OCI-LY7 (cell line): ENCODE data around the gene ARHGAP18. TPM values are rescaled to one million over a fixed set of nuclear protein-coding genes. Genes with fewer than 3 reads are reported as not detected.

Source experiments
- BruUV-seq: library from RNA; stranded (reverse); fragments of 400-500 nt; replicated peaks from 2 replicates; lab custom pipeline; 2021; lab: Mats Ljungman, UMichigan
- CTCF ChIA-PET: fragments of 300-600 bp; sonication (Branson Sonifier 250); formaldehyde crosslinking; loops from one replicate; lab custom pipeline; 2022; ENCODE audit warnings: antibody characterized with exemption; ENCODE audit not compliant: unreplicated experiment; lab: Charles Lee
- POLR2A ChIA-PET: fragments of 300-600 bp; sonication (Branson Sonifier 250); formaldehyde crosslinking; loops from one replicate; lab custom pipeline; 2022; ENCODE audit warnings: antibody characterized with exemption; lab: Charles Lee
- DNase-seq: peaks from one replicate; pipeline ENCODE4 v3.0.0-alpha.2; 2015; ENCODE audit warnings: low spot score
- H2AFZ ChIP-seq: fragments of 200-600 bp; sonication (generic), shearing (Covaris generic); 2 replicates; pipeline ENCODE4 v1.6.1; 2014; ENCODE audit warnings: mild to moderate bottlenecking, antibody characterized with exemption, low read length, moderate library complexity
- H3K27ac ChIP-seq: fragments of 200-600 bp; sonication (generic); 2 replicates; pipeline ENCODE4 v1.5.1; 2014; ENCODE audit warnings: mixed run types, low read depth, mild to moderate bottlenecking, moderate library complexity, low read length, inconsistent platforms; ENCODE audit not compliant: poor library complexity, severe bottlenecking
- H3K36me3 ChIP-seq: fragments of 200-600 bp; sonication (generic); 2 replicates; pipeline ENCODE4 v1.6.1; 2014; ENCODE audit warnings: mild to moderate bottlenecking, antibody characterized with exemption, low read length, moderate library complexity, mixed read lengths; ENCODE audit not compliant: insufficient read depth
- H3K4me1 ChIP-seq: fragments of 200-600 bp; sonication (generic); 2 replicates; pipeline ENCODE4 v1.5.1; 2014; ENCODE audit warnings: mild to moderate bottlenecking, low read length; ENCODE audit not compliant: insufficient read depth, poor library complexity, severe bottlenecking
- H3K4me2 ChIP-seq: fragments of 200-600 bp; sonication (generic); 2 replicates; pipeline ENCODE4 v1.6.1; 2014; ENCODE audit warnings: mild to moderate bottlenecking, low read length
- H3K4me3 ChIP-seq: fragments of 200-600 bp; sonication (generic); 2 replicates; pipeline ENCODE4 v1.5.1; 2014; ENCODE audit warnings: mild to moderate bottlenecking, low read depth, low read length; ENCODE audit not compliant: poor library complexity, severe bottlenecking
- H3K79me2 ChIP-seq: fragments of 200-600 bp; sonication (generic); 2 replicates; pipeline ENCODE4 v1.6.1; 2016; ENCODE audit warnings: low read depth, mild to moderate bottlenecking, low read length, moderate library complexity, mixed read lengths; ENCODE audit not compliant: insufficient read depth
- H3K9me2 ChIP-seq: fragments of 200-600 bp; sonication (generic); 2 replicates; pipeline ENCODE4 v1.6.1; 2016; ENCODE audit warnings: mild to moderate bottlenecking, low read length, mixed read lengths; ENCODE audit not compliant: insufficient read depth
- H3K9me3 ChIP-seq: fragments of 200-600 bp; sonication (generic); 2 replicates; pipeline ENCODE4 v1.6.1; 2014; ENCODE audit warnings: mild to moderate bottlenecking, mixed run types, low read length, mixed read lengths
- H4K20me1 ChIP-seq: fragments of 200-600 bp; sonication (generic); 2 replicates; pipeline ENCODE4 v1.6.1; 2014; ENCODE audit warnings: mild to moderate bottlenecking, antibody characterized with exemption, low read length, moderate library complexity, mixed read lengths; ENCODE audit not compliant: insufficient read depth
- CTCF ChIP-seq: fragments of 200-600 bp; sonication (generic); conservative IDR thresholded peaks from 2 replicates; pipeline ENCODE4 v1.5.1; 2014; ENCODE audit warnings: mild to moderate bottlenecking, antibody characterized with exemption, low read length, moderate library complexity, mixed read lengths
- EZH2phosphoT487 ChIP-seq: fragments of 200-600 bp; sonication (generic); IDR thresholded peaks from 2 replicates; pipeline ENCODE4 v1.6.1; 2018; ENCODE audit warnings: low read depth, borderline replicate concordance, mild to moderate bottlenecking, mixed run types, antibody characterized with exemption, low read length, moderate library complexity, mixed read lengths
- intact Hi-C: fragments of 100-400 bp; cut with micrococcal nuclease; formaldehyde crosslinking; loops from one replicate; pipeline ENCODE4 v1.10.0; 2022; ENCODE audit not compliant: unreplicated experiment
- total RNA-seq, 2 experiments: library from RNA; depleted of rRNA in 1 of 2; stranded (reverse); fragments of >200 nt in 1 of 2; shearing (Covaris generic) in 1 of 2; gene quantifications; 2 replicates each; pipeline ENCODE4 v1.2.3, GENCODE V29; 2014 to 2022

Gene ARHGAP18
- total RNA-seq, 2 experiments from 2014 or later = 4.8 to 7.5 TPM

GRCh38 chr6:129754750-129755149 is 44.8 kb upstream of the ARHGAP18 start:
- H3K79me2 ChIP-seq = no peaks in the 10 kb centered on the region
- CTCF ChIA-PET = no interaction called here

GRCh38 chr6:129753422-129753821 is 43.4 kb upstream of the ARHGAP18 start:
- ChIA-PET CTCF (no interaction called here), POLR2A (interaction anchor here (0.6 to 0.7 kb wide), 2 partner anchors 116 to 1064 kb away, joined by 3 read pairs; no protein-coding TSS in a partner anchor)
- H3K9me2 ChIP-seq = no peaks in the 10 kb centered on the region
- no peak for DNase-seq
- no peak overlapping the region for H3K27ac ChIP-seq
- no peaks in the 10 kb centered on the region for H3K36me3 ChIP-seq
- no TSS peak for BruUV-seq
- H3K4me3 ChIP-seq = no peak overlapping the region
- H3K79me2 ChIP-seq = no peaks in the 10 kb centered on the region
- H3K4me1 ChIP-seq = peaks cover 33% of the 10 kb centered on the region
- intact Hi-C loops = no loop called here
- H3K4me2 ChIP-seq = no peak overlapping the region
- no peaks in the 10 kb centered on the region for H3K9me3 ChIP-seq
- TF ChIP-seq EZH2phosphoT487 (no peak), CTCF (no peak)
- H4K20me1 ChIP-seq = no peaks in the 10 kb centered on the region
- H2AFZ ChIP-seq = no peak overlapping the region

More at GRCh38 chr6:129754750-129755149, 44.8 kb upstream of the ARHGAP18 start:
- peaks cover 20% of the 10 kb centered on the region for H3K4me1 ChIP-seq
- H3K9me3 ChIP-seq = no peaks in the 10 kb centered on the region
- TF ChIP-seq CTCF (no peak), EZH2phosphoT487 (no peak)
- no TSS peak for BruUV-seq
- H3K9me2 ChIP-seq = no peaks in the 10 kb centered on the region
- no peak overlapping the region for H2AFZ ChIP-seq
- no peak overlapping the region for H3K4me3 ChIP-seq
- no peak overlapping the region for H3K4me2 ChIP-seq
- intact Hi-C loops = no loop called here
- H3K36me3 ChIP-seq = no peaks in the 10 kb centered on the region
- DNase-seq = no peak
- H3K27ac ChIP-seq = no peak overlapping the region
- POLR2A ChIA-PET = interaction anchor here (1.3 to 3.4 kb wide), 2 partner anchors 29 to 157 kb away, joined by 3 to 9 read pairs; no protein-coding TSS in a partner anchor
- no peaks in the 10 kb centered on the region for H4K20me1 ChIP-seq

- intact Hi-C loops = no loop called here
- no peaks in the 10 kb centered on the region for H3K36me3 ChIP-seq
- CTCF ChIA-PET = no interaction called here
- no peak overlapping the region for H3K4me2 ChIP-seq
- peaks cover 44% of the 10 kb centered on the region for H3K4me1 ChIP-seq
- no peaks in the 10 kb centered on the region for H4K20me1 ChIP-seq
- TF ChIP-seq CTCF (no peak), EZH2phosphoT487 (no peak)
- H3K27ac ChIP-seq = peak overlapping the region; percentile 23
- H3K9me3 ChIP-seq = no peaks in the 10 kb centered on the region
- POLR2A ChIA-PET = no interaction called here
- BruUV-seq = no TSS peak
- no peaks in the 10 kb centered on the region for H3K79me2 ChIP-seq
- peak overlapping the region; percentile 73; the same call in 1 of the 2 replicates for H2AFZ ChIP-seq
- no peaks in the 10 kb centered on the region for H3K9me2 ChIP-seq
- no peak overlapping the region for H3K4me3 ChIP-seq
- DNase-seq = no peak
Observed at GRCh38 chr6:129751384-129751783, 41.4 kb upstream of the ARHGAP18 start.
